Gastrocnemius medialis (tissue), 4 donors: ENCODE measurements around the gene IL1RAP.

Experiments used
- CTCF ChIP-seq, 5 experiments: fragments of 450-650 bp in 3 of 5; fragments of 200-600 bp in 2 of 5; sonication (generic) in 2 of 5; IDR thresholded peaks in 4 of 5; conservative IDR thresholded peaks in 1 of 5; 1 replicate in 4 of 5; 2 replicates in 1 of 5; pipeline ENCODE4 v1.5.1; 2016 to 2019; ENCODE audit warnings: antibody characterized with exemption in 5 of 5, mild to moderate bottlenecking in 3 of 5, moderate library complexity in 3 of 5
- POLR2A ChIP-seq, 2 donors: fragments of 450-650 bp; IDR thresholded peaks; one replicate each; pipeline ENCODE4 v1.6.1; 2017; ENCODE audit warnings: antibody characterized with exemption in 2 of 2, mild to moderate bottlenecking in 2 of 2, moderate library complexity in 2 of 2

- TF ChIP-seq CTCF (IDR thresholded peaks at IDR 0.05 in 4 of 5, conservative IDR thresholded peaks at IDR 0.05 in 1 of 5), result no peak
- TF ChIP-seq POLR2A (IDR thresholded peaks at IDR 0.05), result no peak
These were observed 113.2 kb downstream of the IL1RAP start for GRCh38 chr3:190626951-190627620.
